IMR-90 (cell line): ENCODE data around the gene CACNA2D4. TPM values are rescaled to one million over a fixed set of nuclear protein-coding genes. Genes with fewer than 3 reads are reported as not detected.

ENCODE experiments used
- ATAC-seq: fragments of 200-7000 bp; cut with Tn5 transposase; 2 replicates; pipeline ENCODE4 v1.9.1; 2020; ENCODE audit warnings: low read depth, mild to moderate bottlenecking, moderate library complexity
- BruUV-seq: library from RNA; stranded (reverse); fragments of 400-500 nt; replicated peaks from 2 replicates; lab custom pipeline; 2021; lab: Mats Ljungman, UMichigan
- CTCF ChIA-PET: fragments of 300-600 bp; formaldehyde crosslinking; extraction: SDS; loops from one replicate; lab custom pipeline; 2021; ENCODE audit warnings: antibody characterized with exemption; lab: Yijun Ruan, JAX
- POLR2A ChIA-PET: fragments of 300-600 bp; sonication (Branson Sonifier 250); formaldehyde crosslinking; loops from one replicate; lab custom pipeline; 2022; ENCODE audit warnings: antibody characterized with exemption; ENCODE audit not compliant: unreplicated experiment; lab: Charles Lee
- DNase-seq: peaks from one replicate; pipeline ENCODE4 v3.0.0; 2013
- H2AFZ ChIP-seq: replicated peaks from 2 replicates; pipeline ENCODE3; 2013; ENCODE audit warnings: low read length, mild to moderate bottlenecking; ENCODE audit not compliant: poor library complexity
- H2AK5ac ChIP-seq: 2 replicates; pipeline ENCODE4 v1.6.1; 2013; ENCODE audit warnings: low read depth, low read length, inconsistent platforms
- H2AK9ac ChIP-seq: replicated peaks from 2 replicates; pipeline ENCODE3; 2013; ENCODE audit warnings: mild to moderate bottlenecking, low read depth, low read length, moderate library complexity; ENCODE audit not compliant: poor library complexity
- H2BK120ac ChIP-seq: 2 replicates; pipeline ENCODE4 v1.6.1; 2013; ENCODE audit warnings: low read depth, low read length, inconsistent platforms
- H2BK15ac ChIP-seq: 3 replicates; pipeline ENCODE4 v1.6.1; 2013; ENCODE audit warnings: low read depth, low read length, inconsistent platforms
- H2BK20ac ChIP-seq: 2 replicates; pipeline ENCODE4 v1.6.1; 2013; ENCODE audit warnings: low read depth, mild to moderate bottlenecking, inconsistent platforms, low read length, moderate library complexity
- H2BK5ac ChIP-seq: 2 replicates; pipeline ENCODE4 v1.6.1; 2013; ENCODE audit warnings: mild to moderate bottlenecking, low read depth, low read length, inconsistent platforms; ENCODE audit not compliant: poor library complexity, severe bottlenecking
- H3K14ac ChIP-seq: replicated peaks from 2 replicates; pipeline ENCODE4 v1.6.1; 2013; ENCODE audit warnings: low read depth, low read length, inconsistent platforms
- H3K18ac ChIP-seq: 2 replicates; pipeline ENCODE4 v1.6.1; 2013; ENCODE audit warnings: low read depth, low read length, control low read depth
- H3K23ac ChIP-seq: 2 replicates; pipeline ENCODE4 v1.6.1; 2013; ENCODE audit warnings: low read depth, low read length, inconsistent platforms
- H3K27ac ChIP-seq: 2 replicates; pipeline ENCODE4 v1.5.1; 2013; ENCODE audit warnings: mild to moderate bottlenecking, control low read depth, low read length; ENCODE audit not compliant: insufficient read depth
- H3K27me3 ChIP-seq: 2 replicates; pipeline ENCODE4 v1.6.1; 2013; ENCODE audit warnings: low read length; ENCODE audit not compliant: control insufficient read depth, insufficient read depth
- H3K36me3 ChIP-seq: 2 replicates; pipeline ENCODE4 v1.6.1; 2013; ENCODE audit warnings: low read length, mixed read lengths; ENCODE audit not compliant: control insufficient read depth, insufficient read depth
- H3K4ac ChIP-seq: 2 replicates; pipeline ENCODE4 v1.6.1; 2013; ENCODE audit warnings: low read depth, low read length, inconsistent platforms
- H3K4me1 ChIP-seq: 2 replicates; pipeline ENCODE4 v1.6.1; 2013; ENCODE audit warnings: low read length, mixed read lengths; ENCODE audit not compliant: control insufficient read depth, insufficient read depth
- H3K4me2 ChIP-seq: 2 replicates; pipeline ENCODE4 v1.6.1; 2013; ENCODE audit warnings: low read depth, mild to moderate bottlenecking, control low read depth, low read length, moderate library complexity
- H3K4me3 ChIP-seq: 2 replicates; pipeline ENCODE4 v1.5.1; 2013; ENCODE audit warnings: low read depth, mild to moderate bottlenecking, control low read depth, low read length, moderate library complexity; ENCODE audit not compliant: insufficient read depth
- H3K56ac ChIP-seq: 2 replicates; pipeline ENCODE4 v1.6.1; 2013; ENCODE audit warnings: low read length, inconsistent platforms; ENCODE audit not compliant: insufficient read depth; ENCODE audit errors: extremely low read depth
- H3K79me1 ChIP-seq, 2 experiments: 2 replicates each; pipeline ENCODE4 v1.6.1; 2013; ENCODE audit warnings: low read length in 2 of 2, inconsistent platforms in 1 of 2, low read depth in 1 of 2
- H3K9ac ChIP-seq: 2 replicates; pipeline ENCODE4 v1.6.1; 2013; ENCODE audit warnings: low read depth, low read length, control low read depth
- H3K9me1 ChIP-seq: 2 replicates; pipeline ENCODE4 v1.6.1; 2013; ENCODE audit warnings: low read length, inconsistent platforms; ENCODE audit not compliant: insufficient read depth
- H3K9me3 ChIP-seq: 2 replicates; pipeline ENCODE4 v1.6.1; 2013; ENCODE audit warnings: low read length; ENCODE audit not compliant: control insufficient read depth, insufficient read depth
- H4K20me1 ChIP-seq: 2 replicates; pipeline ENCODE4 v1.6.1; 2013; ENCODE audit warnings: low read length, inconsistent platforms; ENCODE audit not compliant: insufficient read depth
- H4K5ac ChIP-seq: 2 replicates; pipeline ENCODE4 v1.6.1; 2013; ENCODE audit warnings: mild to moderate bottlenecking, low read depth, low read length, control low read depth
- H4K8ac ChIP-seq, 2 experiments: 2 replicates each; pipeline ENCODE4 v1.6.1; 2013; ENCODE audit warnings: low read depth in 2 of 2, low read length in 2 of 2, control low read depth in 1 of 2, inconsistent platforms in 1 of 2
- H4K91ac ChIP-seq: 2 replicates; pipeline ENCODE4 v1.6.1; 2013; ENCODE audit warnings: low read depth, low read length, inconsistent platforms; ENCODE audit not compliant: insufficient read depth
- MAFK ChIP-seq: IDR thresholded peaks from 2 replicates; pipeline ENCODE4 v1.6.1; 2012; ENCODE audit warnings: low read depth, low read length, improper control_type of control experiment
- RAD21 ChIP-seq: IDR thresholded peaks from 2 replicates; pipeline ENCODE4 v1.6.1; 2012; ENCODE audit warnings: low read length, improper control_type of control experiment
- WGBS, 2 experiments: methylation state at CpG; one replicate each; pipeline versions ENCODE4 v1.1.5 to v1.1.7; 2013; ENCODE audit warnings: missing lambda C conversion rate in 2 of 2; ENCODE audit not compliant: insufficient read length in 1 of 2; ENCODE audit errors: extremely low coverage in 2 of 2; 5-methylcytosine and 5-hydroxymethylcytosine counted together
- dilution Hi-C: fragments of 300-500 bp; cut with HindIII; formaldehyde crosslinking; loops from one replicate; pipeline ENCODE4 v1.14.3; 2018; ENCODE audit warnings: low sequenced_read_pairs; ENCODE audit not compliant: unreplicated experiment
- in situ Hi-C: fragments of 300-500 bp; cut with MboI; formaldehyde crosslinking; loops from 3 replicates; pipeline ENCODE4 v1.14.3; 2019; ENCODE audit warnings: low sequenced_read_pairs, inconsistent platforms, mixed read lengths
- intact Hi-C: fragments of 100-400 bp; cut with micrococcal nuclease; formaldehyde crosslinking; loops from 2 replicates; pipeline ENCODE4 v1.10.0; 2022
- polyA plus RNA-seq, 3 experiments: library from polyadenylated mRNA; depleted of rRNA; stranded (reverse); fragments of >200 nt; gene quantifications; 2 replicates each; pipeline ENCODE4 v1.2.3, GENCODE V29; 2012; ENCODE audit warnings: low replicate concordance in 1 of 3
- total RNA-seq: library from RNA; depleted of rRNA; stranded (reverse); fragments of >200 nt; gene quantifications from 2 replicates; pipeline ENCODE4 v1.2.3, GENCODE V29; 2012

CACNA2D4 gene
- total and polyA plus RNA-seq, 2 of the 4 experiments (the other 2 are of a cell fraction): 0.18 to 0.22 TPM

DNA sequence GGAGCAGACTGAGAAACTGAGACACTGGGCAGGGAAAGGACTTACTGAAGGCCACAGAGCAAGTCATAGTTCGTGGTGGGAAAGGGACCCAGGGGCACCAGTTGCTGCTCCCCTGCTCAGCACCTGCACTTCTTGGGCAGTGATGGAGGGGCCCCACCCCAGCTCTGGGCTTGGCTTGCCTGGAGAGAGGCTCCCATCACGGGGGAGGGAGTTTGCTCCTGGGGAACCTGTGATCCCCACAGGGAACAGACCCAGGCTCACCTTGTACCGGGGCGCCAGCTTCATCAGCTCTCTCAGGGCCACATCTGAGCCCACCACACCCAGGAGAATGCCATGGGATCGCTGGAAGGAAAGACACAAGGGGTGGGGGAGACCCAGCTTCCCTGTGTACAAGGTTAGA is 39.8 kb downstream of the CACNA2D4 start:
- H2BK5ac ChIP-seq: no peak overlapping the region
- no peak overlapping the region for H3K4me2 ChIP-seq
- BruUV-seq: no TSS peak
- no peaks in the 10 kb centered on the region for H3K79me1 ChIP-seq
- no peak overlapping the region for H2AK5ac ChIP-seq
- no peak overlapping the region for H4K8ac ChIP-seq
- no peak overlapping the region for H3K4me3 ChIP-seq
- H3K14ac ChIP-seq: no peak overlapping the region
- H3K4me1 ChIP-seq: no peaks in the 10 kb centered on the region
- H3K27me3 ChIP-seq: peaks cover 75% of the 10 kb centered on the region
- TF ChIP-seq RAD21 (no peak), MAFK (no peak)
- ATAC-seq (no peak), DNase-seq (no peak)
- H2AFZ ChIP-seq: no peak overlapping the region
- H2BK15ac ChIP-seq: no peak overlapping the region
- H3K4ac ChIP-seq: no peak overlapping the region
- H4K5ac ChIP-seq: no peak overlapping the region
- no peak overlapping the region for H2BK20ac ChIP-seq
- no peak overlapping the region for H4K91ac ChIP-seq
- WGBS, 2 experiments: 100% methylated on average over 2 of the region's 5 CpGs; no CpG with 5 or more reads in 1 of the 2 experiments
- H3K56ac ChIP-seq: no peak overlapping the region
- no peak overlapping the region for H2BK120ac ChIP-seq
- H3K27ac ChIP-seq: no peak overlapping the region
- H3K23ac ChIP-seq: no peak overlapping the region
- intact Hi-C loops (no loop called here), in situ Hi-C loops (no loop called here), dilution Hi-C loops (no loop called here)
- no peak overlapping the region for H2AK9ac ChIP-seq
- CTCF ChIA-PET: no interaction called here
- no peaks in the 10 kb centered on the region for H3K9me3 ChIP-seq
- H3K9ac ChIP-seq: no peak overlapping the region
- POLR2A ChIA-PET: no interaction called here
- no peak overlapping the region for H3K18ac ChIP-seq
- no peaks in the 10 kb centered on the region for H4K20me1 ChIP-seq
- 0 out of 2 replicates have a peak, but pooled peaks cover 3% of the 10 kb centered on the region for H3K9me1 ChIP-seq
- no peaks in the 10 kb centered on the region for H3K36me3 ChIP-seq
